ENCODE data around the gene TTYH1. TPM values are rescaled to one million over a fixed set of nuclear protein-coding genes. Genes with fewer than 3 reads are reported as not detected.

Gene TTYH1
- polyA plus RNA-seq, 1 experiment: not detected

DNA sequence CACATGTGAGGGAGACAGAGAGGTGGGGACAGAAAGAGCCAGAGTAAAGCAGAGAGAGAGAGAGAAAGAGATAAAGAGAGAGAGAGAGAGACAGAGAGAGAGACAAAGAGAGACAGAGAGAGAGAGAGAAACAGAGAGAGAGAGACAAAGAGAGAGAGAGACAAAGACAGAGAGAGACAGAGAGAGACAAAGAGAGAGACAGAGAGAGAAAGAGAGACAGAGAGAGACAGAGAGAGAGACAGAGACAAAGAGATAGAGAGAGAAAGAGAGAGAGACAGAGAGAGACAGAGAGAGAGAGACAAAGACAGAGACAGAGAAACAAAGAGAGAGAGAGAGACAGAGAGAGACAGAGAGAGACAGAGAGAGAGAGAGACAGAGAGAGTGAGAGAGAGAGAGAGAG is 4.2 kb upstream of the TTYH1 start:
- no peak for DNase-seq (ENCODE audit: low read depth, low spot score)
- no peak for TF ChIP-seq CTCF (IDR thresholded peaks at IDR 0.05; ENCODE audit: low read depth, low read length)
- Histone ChIP-seq H3K9me3 (ENCODE audit: control insufficient read depth, insufficient read depth, low read length) (peaks cover 22% of the 10 kb centered on the region), H3K27me3 (ENCODE audit: control insufficient read depth, insufficient read depth, low read length) (peaks cover 11% of the 10 kb centered on the region), H3K27ac (ENCODE audit: low read depth, low read length) (no peak overlapping the region), H3K4me3 (ENCODE audit: low read depth, low read length) (no peak overlapping the region)
- CTCF ChIA-PET: interaction anchor here (1.6 kb wide), 1 partner anchor 20 kb away, joined by 6 read pairs; no protein-coding TSS in a partner anchor
- POLR2A ChIA-PET: no interaction called here

DNA sequence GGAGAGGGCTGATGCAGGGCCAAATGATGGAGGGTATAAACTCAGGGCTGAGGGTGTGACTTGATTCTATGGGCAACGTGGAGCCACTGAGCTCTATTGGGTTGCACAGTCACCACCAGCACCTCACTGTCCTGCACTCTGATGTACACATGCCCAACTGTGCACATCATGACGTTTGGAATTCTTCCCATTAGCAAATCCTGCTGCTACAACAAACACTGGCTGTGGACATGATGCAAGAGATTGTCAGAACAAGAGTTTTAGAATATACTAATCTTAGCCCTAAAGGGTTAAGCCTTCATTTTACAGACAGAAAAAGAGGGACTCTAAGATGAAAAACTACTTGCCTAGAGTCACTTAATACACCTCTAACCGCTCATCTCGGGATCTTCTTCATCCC is 2.4 kb upstream of the TTYH1 start:
- no peak overlapping the region for H3K27ac ChIP-seq (ENCODE audit: low read depth, low read length)
- CTCF ChIA-PET: no interaction called here
- H3K9me3 ChIP-seq (ENCODE audit: control insufficient read depth, insufficient read depth, low read length): peaks cover 13% of the 10 kb centered on the region
- H3K4me3 ChIP-seq (ENCODE audit: low read depth, low read length): no peak overlapping the region
- peaks cover 24% of the 10 kb centered on the region for H3K27me3 ChIP-seq (ENCODE audit: control insufficient read depth, insufficient read depth, low read length)
- no peak for DNase-seq (ENCODE audit: low read depth, low spot score)
- POLR2A ChIA-PET: no interaction called here
- no peak for TF ChIP-seq CTCF (IDR thresholded peaks at IDR 0.05; ENCODE audit: low read depth, low read length)

DNA sequence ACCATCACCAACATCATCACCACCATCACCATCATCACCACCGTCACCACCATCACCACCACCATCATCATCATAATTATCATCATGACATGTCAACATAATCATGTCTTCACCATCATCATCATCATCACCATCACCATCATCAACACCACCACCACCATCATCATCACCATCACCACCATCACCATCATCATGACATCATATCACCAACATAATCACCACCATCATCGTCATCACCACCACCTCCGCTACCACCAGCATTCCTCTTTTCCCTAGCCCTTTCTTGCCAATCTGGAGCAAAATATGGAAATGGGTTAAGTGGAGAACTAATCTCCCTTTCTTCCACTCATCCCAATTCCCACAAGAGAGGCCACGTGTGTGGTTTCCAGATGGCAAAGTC is 1.1 kb upstream of the TTYH1 start:
- ChIA-PET CTCF (no interaction called here), POLR2A (no interaction called here)
- Histone ChIP-seq H3K4me3 (ENCODE audit: low read depth, low read length) (no peak overlapping the region), H3K27ac (ENCODE audit: low read depth, low read length) (no peak overlapping the region), H3K27me3 (ENCODE audit: control insufficient read depth, insufficient read depth, low read length) (peaks cover 26% of the 10 kb centered on the region), H3K9me3 (ENCODE audit: control insufficient read depth, insufficient read depth, low read length) (peaks cover 11% of the 10 kb centered on the region)
- TF ChIP-seq CTCF (IDR thresholded peaks at IDR 0.05; ENCODE audit: low read depth, low read length): no peak
- no peak for DNase-seq (ENCODE audit: low read depth, low spot score)

DNA sequence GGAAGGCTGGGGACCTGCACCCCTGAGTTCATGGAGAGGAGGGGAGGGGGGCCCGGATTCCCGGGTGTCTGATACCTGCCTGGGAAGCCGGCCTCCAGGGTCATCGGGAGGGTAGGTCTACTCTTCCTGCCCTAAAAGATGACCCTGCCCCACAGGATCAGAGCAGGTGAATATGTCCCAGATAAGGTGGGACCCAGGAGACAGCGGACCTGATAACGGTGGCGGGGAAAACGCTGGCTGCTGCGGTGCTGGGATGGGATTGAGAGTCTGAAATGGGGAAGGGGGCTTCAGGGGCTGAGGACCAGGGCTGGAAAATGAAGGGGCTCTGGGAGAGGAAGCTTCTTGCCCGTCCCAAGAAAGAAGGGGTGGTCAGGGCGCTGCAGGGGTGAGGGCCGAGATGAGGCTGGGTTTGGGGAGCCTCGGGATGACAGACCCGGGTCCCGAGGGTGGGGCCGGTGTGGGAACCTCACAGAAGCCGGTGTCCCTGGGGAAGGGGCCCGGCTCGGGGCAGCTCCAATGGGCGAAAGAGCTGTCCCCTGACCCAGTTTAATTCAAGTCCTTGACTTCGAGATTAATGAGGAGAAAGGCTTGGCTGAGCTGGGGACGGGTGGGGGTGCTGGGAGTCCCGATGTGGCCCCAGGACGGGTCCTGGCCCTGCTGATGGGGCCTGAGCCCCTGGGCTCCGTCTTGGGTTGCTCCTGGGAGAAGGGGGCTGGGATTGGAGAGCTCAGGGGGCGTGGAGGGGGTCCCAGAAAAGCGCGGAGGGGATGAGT is 823 bp downstream of the TTYH1 start:
- DNase-seq (ENCODE audit: low read depth, low spot score): no peak
- Histone ChIP-seq H3K9me3 (ENCODE audit: control insufficient read depth, insufficient read depth, low read length) (peaks cover 4% of the 10 kb centered on the region; the same call in 1 of the 2 replicates), H3K27ac (ENCODE audit: low read depth, low read length) (no peak overlapping the region), H3K4me3 (ENCODE audit: low read depth, low read length) (no peak overlapping the region), H3K27me3 (ENCODE audit: control insufficient read depth, insufficient read depth, low read length) (peaks cover 39% of the 10 kb centered on the region)
- ChIA-PET POLR2A (no interaction called here), CTCF (no interaction called here)
- TF ChIP-seq CTCF (IDR thresholded peaks at IDR 0.05; ENCODE audit: low read depth, low read length): no peak

DNA sequence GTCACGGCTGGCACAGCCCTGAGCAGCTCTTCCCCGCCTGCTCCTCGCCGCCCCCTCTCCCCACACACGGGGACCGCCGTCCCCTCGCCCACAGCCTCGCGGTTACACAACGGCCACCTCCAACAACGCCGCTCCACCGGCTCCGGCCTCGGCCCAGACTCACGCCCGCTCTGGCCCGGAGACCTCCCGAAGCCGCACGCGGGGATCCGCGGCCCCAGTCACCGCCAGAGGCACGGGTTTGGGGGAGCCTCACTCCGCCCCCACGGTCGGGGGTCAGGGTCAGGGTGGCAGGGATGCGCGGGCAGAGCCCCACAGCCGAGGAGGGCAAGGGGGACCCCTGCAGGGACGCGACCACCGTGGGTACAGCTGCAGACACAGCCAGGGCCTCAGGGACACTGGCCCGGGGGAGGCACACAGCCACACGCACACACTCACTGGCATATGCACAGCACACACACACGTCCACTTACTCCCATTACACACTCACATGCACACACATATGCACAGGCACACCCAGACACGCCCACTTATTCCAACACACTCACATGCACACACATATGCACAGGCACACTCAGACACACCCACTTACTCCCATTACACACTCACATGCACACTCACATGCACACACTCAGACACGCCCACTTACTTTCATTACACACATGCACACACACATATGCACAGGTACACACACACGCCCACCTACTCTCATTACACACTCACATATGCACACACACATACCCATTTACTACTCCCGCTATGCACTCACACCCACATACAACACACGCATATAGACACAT is 1.6 kb downstream of the TTYH1 start:
- Histone ChIP-seq H3K27ac (ENCODE audit: low read depth, low read length) (no peak overlapping the region), H3K27me3 (ENCODE audit: control insufficient read depth, insufficient read depth, low read length) (peaks cover 46% of the 10 kb centered on the region), H3K9me3 (ENCODE audit: control insufficient read depth, insufficient read depth, low read length) (peaks cover 4% of the 10 kb centered on the region; the same call in 1 of the 2 replicates), H3K4me3 (ENCODE audit: low read depth, low read length) (no peak overlapping the region)
- no peak for TF ChIP-seq CTCF (IDR thresholded peaks at IDR 0.05; ENCODE audit: low read depth, low read length)
- DNase-seq (ENCODE audit: low read depth, low spot score): no peak
- POLR2A ChIA-PET: no interaction called here
- CTCF ChIA-PET: no interaction called here

Measured in AG04450 (cell line).